Activated naive CD4-positive, alpha-beta T cell treated with anti-CD3 and anti-CD28 coated beads, Interleukin-2, amount 50 U/mL, for 24 hours (primary cell): ENCODE results near the gene PLXNA2.

Source experiments
- H3K27ac Mint-ChIP-seq: one replicate; pipeline ENCODE4 v1.8.0; 2021; ENCODE audit warnings: mild to moderate bottlenecking, mixed read lengths
- H3K27me3 Mint-ChIP-seq: one replicate; pipeline ENCODE4 v1.8.0; 2021; ENCODE audit warnings: mixed read lengths
- H3K36me3 Mint-ChIP-seq: one replicate; pipeline ENCODE4 v1.8.0; 2021; ENCODE audit warnings: mixed read lengths
- H3K4me1 Mint-ChIP-seq: one replicate; pipeline ENCODE4 v1.8.0; 2021; ENCODE audit warnings: mixed read lengths
- H3K4me3 Mint-ChIP-seq: one replicate; pipeline ENCODE4 v1.8.0; 2021; ENCODE audit warnings: mild to moderate bottlenecking, mixed read lengths
- H3K9me3 Mint-ChIP-seq: one replicate; pipeline ENCODE4 v1.8.0; 2021; ENCODE audit warnings: mixed read lengths

The PLXNA2 gene

GRCh38 chr1:208025031-208025430, 219.2 kb downstream of the PLXNA2 start:
- no peaks in the 10 kb centered on the region for H3K9me3 Mint-ChIP-seq
- no peaks in the 10 kb centered on the region for H3K27me3 Mint-ChIP-seq
- no peak overlapping the region for H3K27ac Mint-ChIP-seq
- no peaks in the 10 kb centered on the region for H3K36me3 Mint-ChIP-seq
- H3K4me1 Mint-ChIP-seq: no peaks in the 10 kb centered on the region
- H3K4me3 Mint-ChIP-seq: no peak overlapping the region

- no peak overlapping the region for H3K4me3 Mint-ChIP-seq
- no peaks in the 10 kb centered on the region for H3K36me3 Mint-ChIP-seq
- no peaks in the 10 kb centered on the region for H3K27me3 Mint-ChIP-seq
- no peak overlapping the region for H3K27ac Mint-ChIP-seq
- H3K9me3 Mint-ChIP-seq: no peaks in the 10 kb centered on the region
- no peaks in the 10 kb centered on the region for H3K4me1 Mint-ChIP-seq
Observed at GRCh38 chr1:208024406-208024805, 219.8 kb downstream of the PLXNA2 start.

- H3K27me3 Mint-ChIP-seq: peaks cover 3% of the 10 kb centered on the region
- H3K36me3 Mint-ChIP-seq: no peaks in the 10 kb centered on the region
- no peak overlapping the region for H3K27ac Mint-ChIP-seq
- no peak overlapping the region for H3K4me3 Mint-ChIP-seq
- no peaks in the 10 kb centered on the region for H3K4me1 Mint-ChIP-seq
- H3K9me3 Mint-ChIP-seq: no peaks in the 10 kb centered on the region
Observed at GRCh38 chr1:208019257-208019656, 224.9 kb downstream of the PLXNA2 start.

- Mint-ChIP-seq H3K36me3 (no peaks in the 10 kb centered on the region), H3K4me3 (no peak overlapping the region), H3K27ac (no peak overlapping the region), H3K9me3 (no peaks in the 10 kb centered on the region), H3K27me3 (peaks cover 3% of the 10 kb centered on the region), H3K4me1 (no peaks in the 10 kb centered on the region)
Observed at GRCh38 chr1:208015255-208015654, 228.9 kb downstream of the PLXNA2 start.

GRCh38 chr1:208013210-208013609, 231.0 kb downstream of the PLXNA2 start:
- Mint-ChIP-seq H3K27ac (no peak overlapping the region), H3K4me1 (no peaks in the 10 kb centered on the region), H3K4me3 (no peak overlapping the region), H3K27me3 (peaks cover 2% of the 10 kb centered on the region), H3K9me3 (no peaks in the 10 kb centered on the region), H3K36me3 (no peaks in the 10 kb centered on the region)

GRCh38 chr1:208012721-208013120, 231.5 kb downstream of the PLXNA2 start:
- Mint-ChIP-seq H3K4me3 (no peak overlapping the region), H3K36me3 (no peaks in the 10 kb centered on the region), H3K4me1 (no peaks in the 10 kb centered on the region), H3K27me3 (no peaks in the 10 kb centered on the region), H3K27ac (no peak overlapping the region), H3K9me3 (no peaks in the 10 kb centered on the region)

GRCh38 chr1:208010487-208011071, 233.6 kb downstream of the PLXNA2 start:
- no peak overlapping the region for H3K4me3 Mint-ChIP-seq
- no peaks in the 10 kb centered on the region for H3K36me3 Mint-ChIP-seq
- H3K27ac Mint-ChIP-seq: no peak overlapping the region
- H3K4me1 Mint-ChIP-seq: no peaks in the 10 kb centered on the region
- H3K9me3 Mint-ChIP-seq: no peaks in the 10 kb centered on the region
- H3K27me3 Mint-ChIP-seq: no peaks in the 10 kb centered on the region

- Mint-ChIP-seq H3K27ac (no peak overlapping the region), H3K9me3 (no peaks in the 10 kb centered on the region), H3K4me3 (no peak overlapping the region), H3K27me3 (no peaks in the 10 kb centered on the region), H3K36me3 (no peaks in the 10 kb centered on the region), H3K4me1 (no peaks in the 10 kb centered on the region)
Observed at GRCh38 chr1:208009706-208010444, 234.3 kb downstream of the PLXNA2 start.

GRCh38 chr1:208009303-208009702, 234.9 kb downstream of the PLXNA2 start:
- Mint-ChIP-seq H3K4me1 (no peaks in the 10 kb centered on the region), H3K27me3 (no peaks in the 10 kb centered on the region), H3K4me3 (no peak overlapping the region), H3K27ac (no peak overlapping the region), H3K36me3 (no peaks in the 10 kb centered on the region), H3K9me3 (no peaks in the 10 kb centered on the region)

GRCh38 chr1:208008534-208008933, 235.7 kb downstream of the PLXNA2 start:
- Mint-ChIP-seq H3K27ac (no peak overlapping the region), H3K4me1 (no peaks in the 10 kb centered on the region), H3K9me3 (no peaks in the 10 kb centered on the region), H3K27me3 (no peaks in the 10 kb centered on the region), H3K36me3 (no peaks in the 10 kb centered on the region), H3K4me3 (no peak overlapping the region)

- H3K4me1 Mint-ChIP-seq: no peaks in the 10 kb centered on the region
- no peaks in the 10 kb centered on the region for H3K27me3 Mint-ChIP-seq
- no peak overlapping the region for H3K27ac Mint-ChIP-seq
- H3K9me3 Mint-ChIP-seq: no peaks in the 10 kb centered on the region
- no peak overlapping the region for H3K4me3 Mint-ChIP-seq
- H3K36me3 Mint-ChIP-seq: no peaks in the 10 kb centered on the region
Observed at GRCh38 chr1:208007938-208008342, 236.2 kb downstream of the PLXNA2 start.

GRCh38 chr1:208007319-208007937, 236.8 kb downstream of the PLXNA2 start:
- H3K4me3 Mint-ChIP-seq: no peak overlapping the region
- no peaks in the 10 kb centered on the region for H3K4me1 Mint-ChIP-seq
- H3K36me3 Mint-ChIP-seq: no peaks in the 10 kb centered on the region
- no peak overlapping the region for H3K27ac Mint-ChIP-seq
- H3K27me3 Mint-ChIP-seq: no peaks in the 10 kb centered on the region
- H3K9me3 Mint-ChIP-seq: no peaks in the 10 kb centered on the region

- Mint-ChIP-seq H3K36me3 (no peaks in the 10 kb centered on the region), H3K4me3 (no peak overlapping the region), H3K27me3 (no peaks in the 10 kb centered on the region), H3K27ac (no peak overlapping the region), H3K4me1 (no peaks in the 10 kb centered on the region), H3K9me3 (no peaks in the 10 kb centered on the region)
Observed at GRCh38 chr1:208006258-208006920, 237.8 kb downstream of the PLXNA2 start.

GRCh38 chr1:208004851-208005250, 239.3 kb downstream of the PLXNA2 start:
- no peak overlapping the region for H3K4me3 Mint-ChIP-seq
- H3K36me3 Mint-ChIP-seq: no peaks in the 10 kb centered on the region
- no peaks in the 10 kb centered on the region for H3K27me3 Mint-ChIP-seq
- no peaks in the 10 kb centered on the region for H3K4me1 Mint-ChIP-seq
- H3K9me3 Mint-ChIP-seq: no peaks in the 10 kb centered on the region
- H3K27ac Mint-ChIP-seq: no peak overlapping the region

- H3K27me3 Mint-ChIP-seq: no peaks in the 10 kb centered on the region
- H3K9me3 Mint-ChIP-seq: no peaks in the 10 kb centered on the region
- H3K4me3 Mint-ChIP-seq: no peak overlapping the region
- no peaks in the 10 kb centered on the region for H3K4me1 Mint-ChIP-seq
- no peaks in the 10 kb centered on the region for H3K36me3 Mint-ChIP-seq
- no peak overlapping the region for H3K27ac Mint-ChIP-seq
Observed at GRCh38 chr1:208003241-208003640, 240.9 kb downstream of the PLXNA2 start.

- H3K9me3 Mint-ChIP-seq: no peaks in the 10 kb centered on the region
- H3K36me3 Mint-ChIP-seq: no peaks in the 10 kb centered on the region
- H3K27me3 Mint-ChIP-seq: no peaks in the 10 kb centered on the region
- no peak overlapping the region for H3K27ac Mint-ChIP-seq
- no peaks in the 10 kb centered on the region for H3K4me1 Mint-ChIP-seq
- H3K4me3 Mint-ChIP-seq: no peak overlapping the region
Observed at GRCh38 chr1:208002672-208003071, 241.5 kb downstream of the PLXNA2 start.
